Neural crest cell (in vitro differentiated cells): ENCODE results near the gene FILIP1L. TPM values are rescaled to one million over a fixed set of nuclear protein-coding genes. Genes with fewer than 3 reads are reported as not detected.

ENCODE experiments used
- DNase-seq: peaks from one replicate; pipeline ENCODE4 v3.0.0; 2021; ENCODE audit warnings: low read depth, mixed read lengths, low spot score
- H3K27ac Mint-ChIP-seq: one replicate; pipeline ENCODE4 v1.8.0; 2021; ENCODE audit warnings: mild to moderate bottlenecking, mixed read lengths; ENCODE audit not compliant: unreplicated experiment
- H3K27me3 Mint-ChIP-seq: 2 replicates; pipeline ENCODE4 v1.8.0; 2021; ENCODE audit warnings: low read depth, mild to moderate bottlenecking, mixed read lengths
- H3K36me3 Mint-ChIP-seq: 2 replicates; pipeline ENCODE4 v1.8.0; 2021; ENCODE audit warnings: low read depth, mild to moderate bottlenecking, mixed read lengths
- H3K4me1 Mint-ChIP-seq: 2 replicates; pipeline ENCODE4 v1.8.0; 2021; ENCODE audit warnings: mixed read lengths
- H3K4me3 Mint-ChIP-seq: one replicate; pipeline ENCODE4 v1.8.0; 2021; ENCODE audit warnings: mild to moderate bottlenecking, mixed read lengths
- H3K9me3 Mint-ChIP-seq: 2 replicates; pipeline ENCODE4 v1.8.0; 2021; ENCODE audit warnings: mixed read lengths
- CTCF ChIP-seq: fragments of 200-600 bp; sonication (generic); conservative IDR thresholded peaks from 2 replicates; pipeline ENCODE4 v1.5.0; 2021; ENCODE audit warnings: antibody characterized with exemption, mild to moderate bottlenecking
- total RNA-seq: library from RNA; stranded (reverse); gene quantifications from 2 replicates; pipeline ENCODE4 v1.2.1, GENCODE V29; 2021

The FILIP1L gene
- total RNA-seq, 1 donor from 2014 or later: 9.8 TPM

- Mint-ChIP-seq H3K4me1 (peaks cover 10% of the 10 kb centered on the region), H3K27me3 (no peaks in the 10 kb centered on the region), H3K4me3 (no peak overlapping the region), H3K36me3 (peaks cover 2% of the 10 kb centered on the region), H3K9me3 (no peaks in the 10 kb centered on the region), H3K27ac (no peak overlapping the region)
- no peak for TF ChIP-seq CTCF
- DNase-seq: no peak
Measured at GRCh38 chr3:100104817-100105413, 9.4 kb downstream of the FILIP1L start.

DNA sequence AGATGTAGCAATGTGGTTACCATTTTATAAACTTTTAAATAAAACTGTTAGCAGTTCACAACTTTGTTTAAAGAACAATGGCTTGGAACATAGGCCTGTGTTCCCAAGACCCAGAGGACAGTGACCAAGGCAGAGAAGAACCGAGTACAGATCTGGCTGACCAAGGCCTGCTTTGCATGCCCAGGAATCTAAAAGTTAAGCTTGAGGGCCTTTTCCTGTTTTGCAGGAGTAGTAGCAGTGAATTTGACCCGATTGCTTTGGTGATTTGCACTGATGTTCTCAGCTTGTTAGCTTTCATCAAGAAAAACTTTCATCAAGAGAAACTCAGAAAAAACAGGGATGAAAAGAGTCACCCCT lies 9.9 kb downstream of the FILIP1L start:
- H3K27ac Mint-ChIP-seq: no peak overlapping the region
- peaks cover 5% of the 10 kb centered on the region for H3K4me1 Mint-ChIP-seq
- no peaks in the 10 kb centered on the region for H3K9me3 Mint-ChIP-seq
- peaks cover 2% of the 10 kb centered on the region for H3K36me3 Mint-ChIP-seq
- no peak for DNase-seq
- H3K4me3 Mint-ChIP-seq: no peak overlapping the region
- TF ChIP-seq CTCF: no peak
- H3K27me3 Mint-ChIP-seq: no peaks in the 10 kb centered on the region

- DNase-seq: no peak
- no peaks in the 10 kb centered on the region for H3K27me3 Mint-ChIP-seq
- peaks cover 4% of the 10 kb centered on the region for H3K4me1 Mint-ChIP-seq
- H3K27ac Mint-ChIP-seq: no peak overlapping the region
- no peak for TF ChIP-seq CTCF
- H3K36me3 Mint-ChIP-seq: peaks cover 2% of the 10 kb centered on the region
- H3K4me3 Mint-ChIP-seq: no peak overlapping the region
- no peaks in the 10 kb centered on the region for H3K9me3 Mint-ChIP-seq
Measured at GRCh38 chr3:100103558-100104441, 10.5 kb downstream of the FILIP1L start.

GRCh38 chr3:100102757-100103156 lies 11.5 kb downstream of the FILIP1L start:
- Mint-ChIP-seq H3K27ac (no peak overlapping the region), H3K9me3 (no peaks in the 10 kb centered on the region), H3K36me3 (peaks cover 2% of the 10 kb centered on the region), H3K27me3 (no peaks in the 10 kb centered on the region), H3K4me3 (no peak overlapping the region), H3K4me1 (peaks cover 13% of the 10 kb centered on the region)
- no peak for DNase-seq
- no peak for TF ChIP-seq CTCF

- no peak overlapping the region for H3K4me3 Mint-ChIP-seq
- peaks cover 2% of the 10 kb centered on the region for H3K36me3 Mint-ChIP-seq
- peaks cover 31% of the 10 kb centered on the region for H3K4me1 Mint-ChIP-seq
- DNase-seq: no peak
- TF ChIP-seq CTCF: no peak
- no peak overlapping the region for H3K27ac Mint-ChIP-seq
- no peaks in the 10 kb centered on the region for H3K27me3 Mint-ChIP-seq
- H3K9me3 Mint-ChIP-seq: no peaks in the 10 kb centered on the region
Measured at GRCh38 chr3:100100425-100100824, 13.9 kb downstream of the FILIP1L start.
